Measurements from ENCODE around the gene LDHD.

Gene LDHD

DNA sequence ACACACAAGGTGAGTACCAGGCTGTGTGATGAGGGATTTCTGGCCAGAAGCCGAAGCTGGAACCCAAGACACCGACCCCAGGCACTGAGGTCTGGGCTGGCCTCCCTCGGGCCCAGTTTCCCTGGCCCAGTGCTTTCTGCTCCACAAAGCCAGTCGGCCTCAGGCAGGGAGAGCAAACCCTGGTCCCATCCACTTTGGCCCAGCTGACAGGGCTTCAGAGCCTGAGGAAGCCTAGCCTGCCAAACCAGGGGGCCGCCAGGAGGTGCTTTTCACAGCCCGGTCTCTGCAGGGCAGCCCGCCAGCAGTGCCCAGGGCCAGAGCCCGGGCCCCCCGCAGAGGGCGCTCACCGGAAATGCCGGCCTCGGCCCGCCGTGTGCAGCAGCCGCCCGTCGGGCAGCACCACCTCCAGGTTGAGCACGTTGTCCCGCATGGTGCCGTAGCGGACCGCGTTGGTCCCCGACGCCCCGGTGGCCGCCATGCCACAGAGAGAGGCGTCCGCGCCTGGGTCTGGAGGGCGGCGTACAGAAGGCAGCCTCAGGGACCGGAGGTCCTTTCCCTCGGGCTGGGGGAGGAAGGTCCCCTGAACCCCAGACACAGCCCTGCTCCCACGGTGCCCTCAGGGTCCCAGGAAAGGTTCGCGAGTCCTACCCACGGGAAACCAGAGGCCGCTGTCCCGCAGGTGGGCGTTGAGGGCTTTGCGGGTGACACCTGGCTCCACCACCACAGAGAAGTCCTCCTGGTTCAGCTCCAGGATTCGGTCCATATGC, 2.2 kb downstream of the LDHD start:
- DNase-seq: no peak

DNA sequence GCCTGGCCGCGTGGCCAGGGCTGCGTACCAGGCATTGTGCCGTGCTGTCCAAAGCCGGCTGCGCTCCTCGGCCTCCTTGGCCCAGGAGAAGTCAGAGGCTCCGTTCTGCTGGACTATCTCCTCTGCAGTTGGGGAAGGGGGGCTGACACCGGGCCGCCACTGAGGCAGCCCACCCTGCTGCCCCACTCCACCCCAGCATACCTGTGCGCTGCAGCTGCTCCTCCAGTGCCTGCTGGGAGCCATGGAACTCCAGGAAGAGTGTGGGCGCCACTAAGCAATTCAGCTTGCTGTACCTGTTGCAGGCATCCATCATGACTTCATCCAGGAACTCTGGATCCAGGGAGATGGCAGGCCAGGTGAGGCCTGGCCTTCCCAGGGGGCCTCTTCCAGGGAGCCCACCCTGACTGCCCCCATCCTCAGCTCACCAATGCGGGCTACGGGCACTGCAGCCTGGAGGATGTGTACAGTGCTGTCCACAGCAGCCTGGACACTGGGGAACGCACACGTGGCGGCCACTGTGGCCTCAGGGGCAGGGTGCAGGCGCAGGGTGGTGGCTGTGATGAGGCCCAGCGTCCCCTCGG, 2.9 kb downstream of the LDHD start:
- no peak for DNase-seq

DNA sequence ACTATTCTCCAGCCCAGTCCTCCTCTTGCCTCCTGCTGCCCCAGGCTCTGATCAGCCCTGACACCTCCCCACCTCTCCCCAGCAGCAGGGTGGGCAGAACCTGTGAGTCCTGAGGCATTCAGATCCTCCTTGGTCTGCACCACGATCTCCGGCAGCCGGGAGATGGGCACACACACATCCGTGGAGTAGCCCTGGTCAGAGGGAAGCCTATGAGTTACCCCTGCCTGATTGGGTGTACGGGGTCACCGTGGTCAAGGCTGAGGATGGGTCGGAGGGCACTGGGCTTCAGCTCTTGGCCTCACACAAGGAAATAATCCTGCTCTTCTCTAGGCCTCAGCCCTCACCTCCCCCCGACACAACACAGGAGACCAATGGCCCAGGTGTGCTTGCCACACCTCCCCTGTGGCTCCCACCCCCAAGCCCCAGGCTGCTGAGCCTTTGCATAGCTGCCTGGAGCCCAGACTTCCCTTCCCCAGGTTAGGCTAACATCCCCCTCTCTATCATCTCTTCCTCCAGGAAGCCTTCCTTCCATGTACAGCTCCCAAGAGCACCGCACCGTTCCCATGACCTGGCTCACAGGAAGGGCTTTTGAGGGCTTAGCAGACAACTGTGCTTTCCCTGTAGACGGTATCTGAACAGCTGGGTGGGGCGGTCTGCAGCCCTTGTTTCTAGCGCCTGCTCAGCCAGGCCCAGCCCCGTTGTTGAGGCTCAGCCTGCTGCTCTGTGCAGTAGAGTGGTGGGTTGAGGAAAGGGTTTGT, 3.7 kb downstream of the LDHD start:
- no peak for DNase-seq

DNA sequence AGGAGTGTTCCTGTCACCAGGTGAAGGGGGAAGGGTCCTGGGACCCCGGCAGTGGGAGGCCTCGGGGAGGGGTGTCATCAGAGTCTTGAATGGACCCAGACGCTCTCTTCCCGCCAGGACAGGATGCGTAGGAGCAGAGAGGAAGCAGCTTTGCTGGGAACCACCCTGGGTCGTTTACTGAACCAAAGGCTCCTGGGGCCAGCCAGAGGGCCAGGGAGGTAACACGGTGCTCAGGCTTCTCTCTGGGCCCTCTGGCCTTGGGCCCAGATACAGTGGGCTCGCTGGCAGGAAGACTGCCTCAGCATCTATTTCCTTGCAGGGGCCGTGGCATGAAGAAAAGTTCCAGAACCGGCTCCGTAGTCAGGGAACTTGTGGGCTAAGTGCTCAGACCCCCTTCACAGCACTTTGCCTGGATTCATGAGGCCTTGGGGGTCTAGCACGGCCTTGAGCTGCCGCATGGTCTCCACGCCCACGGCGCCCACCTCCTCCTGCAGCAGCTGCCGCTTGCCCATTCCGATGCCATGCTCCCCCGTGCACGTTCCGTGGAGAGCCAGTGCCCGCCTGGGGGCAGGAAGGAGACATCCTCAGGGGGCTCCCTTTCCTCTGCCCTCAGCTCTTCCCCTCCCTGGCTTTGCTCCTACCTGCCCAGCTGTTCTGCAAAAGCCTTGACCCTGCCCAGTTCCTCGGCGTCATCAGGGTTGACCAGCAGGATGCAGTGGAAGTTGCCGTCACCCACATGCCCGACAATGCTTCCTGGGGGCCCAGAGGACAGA, 4.4 kb downstream of the LDHD start:
- DNase-seq: no peak

DNA sequence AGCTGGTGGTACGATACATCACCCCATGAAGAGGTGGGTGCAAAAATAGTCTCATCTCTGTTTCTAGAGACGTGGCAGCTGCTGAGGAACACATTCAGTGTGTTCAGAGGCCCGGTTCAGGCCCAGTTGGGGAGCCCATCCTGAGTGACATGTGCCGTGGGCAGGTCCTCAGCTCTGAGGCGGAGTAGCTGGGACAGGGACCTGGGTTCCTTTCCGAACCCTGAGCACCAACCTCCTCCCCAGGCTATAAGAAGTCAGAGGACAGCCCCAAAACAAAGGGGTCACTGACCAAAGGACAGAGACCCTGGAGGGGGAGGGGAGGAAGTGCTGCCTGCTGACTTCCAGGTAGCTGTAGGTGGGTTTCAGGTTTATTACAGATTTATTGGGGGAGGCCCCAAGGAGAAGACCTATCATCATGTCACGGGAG, 5.1 kb downstream of the LDHD start:
- no peak for DNase-seq

DNA sequence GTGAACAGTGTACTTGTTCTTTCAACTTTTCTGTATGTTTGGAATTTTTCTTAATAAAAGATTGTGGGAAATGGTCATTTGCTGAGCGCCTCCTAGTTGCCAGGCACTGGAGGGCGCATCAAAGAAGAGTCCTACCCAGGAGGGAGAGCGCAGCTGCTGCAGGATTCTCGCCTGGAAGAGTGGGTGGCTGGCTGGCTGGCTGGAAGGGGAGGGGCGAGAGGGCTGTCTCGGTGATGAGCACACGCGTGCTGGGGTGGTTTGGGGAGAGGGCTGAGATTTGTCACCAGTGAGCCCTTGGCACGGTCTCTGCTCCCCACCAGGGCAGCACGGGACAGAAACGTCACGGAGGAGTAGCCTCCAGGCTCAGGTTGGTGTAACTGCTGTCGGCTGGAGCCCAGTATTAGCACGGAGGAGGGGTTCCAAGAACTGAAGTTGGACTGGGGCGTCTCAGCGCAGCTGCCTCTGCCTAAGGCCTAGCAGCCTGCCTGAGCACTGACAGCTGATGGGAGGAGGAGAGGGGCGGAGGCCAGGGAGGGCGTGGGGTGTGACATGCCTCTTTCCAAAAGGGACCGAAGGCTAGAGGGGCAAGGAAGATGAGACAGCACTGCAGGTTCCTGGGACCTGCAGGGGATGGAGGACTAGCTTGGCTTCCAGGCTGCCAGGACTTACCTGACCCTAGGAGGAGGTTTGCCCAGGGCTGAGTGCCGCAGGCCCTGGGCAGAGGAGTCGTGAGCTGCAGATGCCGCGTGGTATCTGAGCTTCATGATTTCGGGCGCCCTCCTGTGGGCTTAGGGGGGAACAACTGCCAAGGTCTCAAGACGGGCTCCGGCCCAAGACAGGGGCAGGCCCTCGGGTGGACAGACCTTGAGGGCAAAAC, 5.7 kb downstream of the LDHD start:
- peak; percentile 89 for DNase-seq

DNA sequence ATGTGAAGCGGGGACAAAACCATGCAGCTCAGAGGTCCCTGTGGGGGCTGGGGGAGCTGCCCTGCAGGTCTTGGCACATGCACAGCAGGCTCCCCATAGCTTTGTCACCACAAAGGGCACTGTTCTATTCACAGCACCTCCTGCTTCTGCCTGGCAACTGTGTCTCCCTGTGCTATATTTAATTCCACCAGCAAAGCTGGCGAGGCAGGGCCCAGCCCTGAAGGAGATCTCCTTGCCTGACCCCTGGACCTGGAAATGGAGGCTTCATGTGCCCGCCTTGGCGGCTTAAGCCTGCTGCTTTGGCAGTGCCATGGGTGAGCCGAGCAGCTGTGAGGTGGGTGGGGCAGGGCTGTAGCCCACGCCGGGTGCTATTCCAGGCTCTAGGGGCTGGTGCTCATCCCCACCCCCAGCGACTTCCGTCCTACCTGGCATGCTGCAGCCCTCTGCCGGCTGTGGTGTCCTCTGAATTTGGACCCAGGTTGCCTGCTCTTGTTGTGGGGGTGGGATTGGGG, 6.8 kb downstream of the LDHD start:
- DNase-seq: no peak

DNA sequence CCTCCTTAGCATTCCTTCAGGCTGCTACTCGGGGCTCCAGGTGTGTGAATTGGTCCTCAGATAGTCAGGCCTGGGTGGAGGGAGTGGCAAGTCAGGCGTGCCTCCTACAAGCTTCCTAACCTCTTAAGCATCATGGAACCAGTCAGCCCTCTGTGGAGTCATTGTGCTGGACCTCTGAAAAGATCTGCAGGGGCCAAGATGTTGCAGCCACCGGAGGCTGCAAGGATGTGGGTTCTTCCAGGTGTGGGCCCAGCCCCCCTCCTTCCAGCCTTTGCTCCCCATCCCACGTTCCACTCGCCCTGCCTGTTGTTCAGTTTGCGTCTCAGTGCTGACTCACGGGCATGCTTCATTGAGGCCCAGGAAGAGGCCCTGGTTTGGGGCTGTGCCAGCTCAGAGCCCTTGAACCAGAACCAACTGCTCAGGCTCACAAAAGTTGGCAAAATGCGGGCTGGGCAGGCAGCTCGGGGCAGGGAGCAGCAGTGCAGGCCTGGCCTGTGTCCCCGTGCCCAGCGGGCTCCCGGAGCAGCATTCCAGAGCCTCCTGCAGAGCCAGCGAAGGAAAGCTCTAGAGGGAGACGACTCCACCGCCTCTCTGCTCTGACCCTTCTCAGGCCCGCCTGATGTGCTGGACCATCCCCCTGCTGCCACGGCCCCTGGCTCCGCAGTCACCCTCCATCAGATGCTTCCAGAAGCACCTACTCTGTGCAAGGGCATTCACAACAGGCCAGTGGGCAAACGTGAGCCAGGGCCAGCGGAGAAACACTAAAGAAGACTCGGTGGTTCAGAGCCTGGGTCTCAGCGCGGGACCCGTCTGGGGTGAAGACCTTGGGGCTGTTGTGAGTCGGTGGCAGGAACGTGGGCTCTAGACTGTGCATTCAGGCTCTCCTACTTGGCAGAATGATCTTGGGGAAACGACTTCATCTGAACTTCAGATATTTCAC, 7.5 kb downstream of the LDHD start:
- DNase-seq: peak; percentile 94

DNA sequence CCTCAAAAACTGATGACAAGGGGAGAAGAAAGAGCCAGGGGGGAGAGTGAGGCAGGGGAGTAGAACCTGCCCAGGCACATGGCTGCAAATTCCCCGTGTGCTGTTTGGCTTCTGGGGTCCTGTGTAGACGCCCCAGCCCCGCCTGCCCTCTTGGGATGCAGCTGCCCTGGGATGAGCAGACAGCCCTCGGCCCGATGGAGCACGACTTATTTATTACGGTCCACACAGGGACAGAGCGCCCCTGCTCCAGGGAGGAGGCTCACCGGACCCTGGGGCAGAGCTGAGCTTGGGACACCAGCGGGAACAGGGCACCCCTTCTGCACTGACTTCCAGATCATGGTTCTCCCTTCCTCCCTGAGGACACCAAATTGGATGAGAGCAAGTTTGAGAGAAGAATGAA, 9.1 kb downstream of the LDHD start:
- no peak for DNase-seq

DNA sequence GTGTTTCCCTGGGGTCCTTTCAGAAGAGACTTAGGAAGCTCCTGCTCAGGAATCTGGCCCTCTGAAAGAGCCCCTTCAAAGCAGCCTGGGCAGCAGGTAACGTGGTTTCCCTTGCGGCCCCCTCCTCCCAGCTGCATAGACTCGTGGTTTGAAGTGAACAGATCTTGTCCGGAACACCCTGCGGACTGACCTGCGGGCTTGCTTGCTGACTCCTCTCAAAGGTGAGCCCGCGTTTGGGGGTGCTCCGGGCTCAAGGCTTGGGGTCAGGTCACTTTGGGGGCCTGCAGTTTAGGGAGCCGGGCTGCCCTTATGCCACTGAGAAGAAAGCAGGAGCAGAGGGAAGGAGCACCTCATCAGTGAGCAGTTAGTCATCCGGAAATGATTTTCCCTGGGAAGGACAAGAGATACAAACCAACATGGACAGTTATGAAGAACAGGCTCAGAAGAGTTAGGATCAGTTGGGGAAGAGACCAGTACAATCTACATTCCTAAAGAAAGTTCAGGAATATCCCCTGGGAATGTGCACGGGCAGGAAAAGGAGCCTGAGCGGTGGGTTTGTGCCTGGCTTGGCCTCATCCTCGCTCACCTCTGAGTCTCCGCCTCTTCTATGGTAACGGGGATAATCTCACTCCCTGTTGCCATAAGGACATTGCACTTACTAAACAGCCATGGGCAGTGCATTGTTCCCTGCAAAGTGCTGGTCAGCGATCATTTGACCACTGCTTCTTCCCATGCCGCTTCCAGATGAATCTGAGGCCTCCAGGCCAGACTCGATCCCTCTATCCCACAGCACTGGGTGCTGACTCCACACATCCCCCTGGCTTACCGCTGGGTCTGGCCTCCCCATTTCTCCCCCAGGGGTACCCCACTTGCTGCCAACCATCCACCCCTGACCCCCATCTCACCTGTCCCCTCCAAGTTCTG, 10.0 kb downstream of the LDHD start:
- no peak for DNase-seq

DNA sequence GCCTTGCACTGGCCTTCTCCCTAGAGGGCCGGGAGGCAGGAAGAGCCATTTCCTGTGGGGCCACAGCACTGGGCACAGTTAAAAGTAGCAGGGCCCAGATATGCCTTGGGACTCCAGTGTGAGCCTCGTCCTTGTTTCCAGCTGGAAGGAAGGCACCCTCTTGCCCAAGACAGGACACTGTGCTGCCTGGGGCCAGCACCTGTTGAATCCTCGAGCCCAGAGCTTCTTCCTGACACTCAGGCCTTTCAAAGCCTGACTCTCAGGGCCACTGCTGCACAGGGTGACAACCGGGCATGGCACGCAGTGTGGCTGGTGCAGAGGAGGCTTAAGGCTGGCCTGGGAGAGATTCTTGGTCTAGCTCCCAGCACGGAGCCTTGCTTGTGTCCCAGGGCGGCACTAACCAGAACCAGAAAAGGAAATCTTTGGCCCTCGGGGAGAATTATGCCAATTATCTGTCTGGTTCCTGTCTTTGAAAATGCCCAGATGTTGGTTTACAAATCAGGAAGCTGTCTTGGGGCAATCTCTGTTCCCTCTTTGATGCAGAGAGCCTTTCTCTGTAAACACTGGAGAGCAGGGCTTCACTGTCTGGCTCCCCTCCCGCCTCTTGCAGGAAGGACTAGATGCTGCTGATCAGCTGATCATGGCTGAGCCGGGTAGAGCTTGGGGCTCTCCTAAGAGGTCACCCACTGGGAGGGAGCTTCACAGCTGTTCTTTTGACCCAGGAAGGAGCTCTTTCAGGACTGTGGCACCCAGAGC, 11.1 kb downstream of the LDHD start:
- no peak for DNase-seq

DNA sequence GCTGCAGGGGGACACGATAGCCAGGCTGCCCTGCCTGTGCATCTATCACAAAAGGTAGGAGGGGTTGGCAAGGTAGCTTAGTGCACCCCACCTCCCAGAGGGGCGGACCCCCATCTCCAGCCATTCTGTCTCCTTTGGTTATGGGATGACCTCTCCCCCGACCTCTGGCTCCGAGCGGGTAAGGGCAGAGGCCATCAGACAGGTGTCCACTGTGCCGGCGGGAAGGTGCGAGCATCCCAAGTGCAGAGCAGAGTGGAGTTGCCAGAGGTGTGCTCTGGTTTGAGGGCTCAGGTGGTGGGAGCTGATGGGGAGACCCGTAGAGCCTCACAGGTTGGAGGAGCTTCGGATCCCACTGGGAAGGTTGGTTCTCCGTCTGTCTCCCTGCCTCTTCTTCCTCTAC, 11.7 kb downstream of the LDHD start:
- DNase-seq: no peak

DNA sequence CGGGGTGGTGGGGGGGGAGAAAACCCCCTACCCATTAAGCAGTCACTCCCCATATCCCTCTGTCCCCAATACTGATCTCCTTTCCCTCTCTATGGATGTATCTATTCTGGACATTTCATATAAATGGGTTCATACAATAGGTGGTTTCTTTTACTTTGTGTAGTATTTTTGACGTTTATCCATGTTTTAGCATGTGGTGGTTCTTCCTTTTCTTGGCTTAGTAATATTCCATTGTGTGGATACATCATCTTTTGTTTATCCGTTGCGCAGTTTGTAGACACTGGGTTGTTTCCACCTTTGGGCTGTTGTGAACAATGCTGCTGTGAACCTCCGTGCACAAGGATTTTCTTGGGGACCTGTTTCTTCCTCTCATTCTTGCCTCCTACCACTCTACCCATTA, 12.6 kb downstream of the LDHD start:
- DNase-seq: no peak

DNA sequence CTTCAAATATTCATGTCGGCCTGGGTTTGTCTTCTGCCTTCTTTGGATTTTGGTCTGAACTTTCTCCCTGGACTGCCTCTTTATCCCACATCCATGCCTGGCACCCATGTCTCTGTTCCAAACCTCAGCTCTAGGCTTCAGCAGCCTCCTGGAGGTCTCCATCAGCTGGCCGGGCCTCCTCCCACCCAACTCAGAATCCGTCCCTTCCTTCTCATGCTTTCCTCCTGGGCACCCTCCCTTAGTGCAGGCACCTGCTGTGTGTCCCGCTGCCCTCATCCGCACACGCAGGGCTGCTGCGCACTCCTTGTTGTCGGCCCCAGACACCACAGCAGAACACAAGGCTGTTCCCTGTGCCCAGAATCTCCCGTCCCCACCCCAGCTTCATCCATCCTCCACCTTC, 14.0 kb downstream of the LDHD start:
- no peak for DNase-seq

DNA sequence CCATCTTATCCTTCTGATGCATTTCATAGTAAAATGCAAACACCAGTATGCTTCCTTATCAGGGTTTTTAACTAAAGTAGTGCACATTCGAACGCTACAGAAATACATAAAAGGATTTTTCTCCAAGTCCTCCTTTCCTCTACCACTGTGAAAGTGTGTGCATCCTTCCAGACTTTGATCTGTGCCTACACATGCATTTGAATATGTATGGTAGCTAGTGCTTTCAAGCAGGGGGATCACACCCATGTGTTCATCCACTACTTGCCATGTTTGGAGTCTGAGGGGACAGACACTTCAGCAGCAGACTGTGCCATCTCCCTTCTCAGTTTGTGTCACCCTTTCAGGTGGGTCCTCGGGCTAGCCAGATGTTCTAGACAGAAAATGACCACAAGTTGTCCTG, 14.9 kb downstream of the LDHD start:
- DNase-seq: no peak

DNA sequence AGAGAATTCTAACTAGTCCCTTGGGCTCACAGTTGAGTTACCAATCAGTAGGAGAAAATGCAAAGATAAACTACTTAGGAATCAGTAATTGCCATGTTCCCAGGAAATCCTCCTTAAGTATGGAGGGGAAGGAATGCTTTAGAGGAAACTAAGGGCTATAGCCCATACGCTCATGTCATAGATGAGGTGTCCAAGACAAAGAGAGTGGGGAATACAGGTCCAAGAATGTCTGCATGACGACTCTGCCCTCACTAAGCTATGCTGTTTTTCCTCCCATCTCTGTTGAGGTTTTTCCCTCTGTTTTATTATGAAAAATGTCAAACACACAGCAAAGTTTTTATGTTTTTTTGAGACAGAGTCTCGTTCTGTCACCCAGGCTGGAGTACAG, 16.0 kb downstream of the LDHD start:
- no peak for DNase-seq

DNA sequence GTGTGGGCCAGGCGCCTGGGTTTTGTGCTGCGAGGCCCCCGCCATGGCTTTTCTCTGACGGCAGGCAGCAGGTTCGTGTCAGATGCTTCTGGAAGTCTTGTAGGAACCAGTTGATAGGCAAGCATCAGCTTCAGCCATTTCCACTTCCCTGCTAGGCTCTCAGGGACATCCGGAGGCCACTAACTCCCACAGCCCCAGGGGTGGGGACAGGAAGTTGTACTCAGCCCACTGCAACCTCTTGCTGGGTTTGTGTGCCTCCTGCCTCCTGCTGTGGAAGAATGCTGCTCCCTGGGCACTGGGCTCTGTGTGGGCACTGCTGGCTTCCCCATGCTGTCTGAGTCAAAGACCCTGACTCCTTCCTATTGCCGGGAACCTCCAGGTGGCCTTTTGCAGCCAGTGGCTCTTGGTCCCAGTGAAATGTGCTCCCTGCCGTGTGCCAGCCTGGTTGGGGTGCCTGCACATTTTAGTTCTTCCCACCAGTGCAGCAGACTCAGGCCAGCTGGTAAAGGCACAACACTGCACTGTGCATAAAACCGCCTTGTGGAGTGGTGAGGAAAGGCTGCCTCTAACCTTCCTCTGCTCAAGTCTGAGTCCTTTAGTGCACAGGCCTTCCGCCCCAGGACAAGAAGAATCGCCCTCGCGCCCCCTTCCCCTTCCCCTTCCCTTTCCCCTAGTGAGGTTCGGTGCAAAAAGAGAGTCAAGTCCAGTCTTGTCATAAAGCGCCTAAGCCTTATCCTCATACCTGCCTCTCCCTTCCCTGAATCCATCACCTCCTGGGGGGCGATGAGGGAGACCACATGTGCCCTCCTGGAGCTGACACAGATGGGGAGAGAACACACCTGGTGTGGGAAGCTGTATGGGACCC, 16.6 kb downstream of the LDHD start:
- DNase-seq: peak; percentile 36

DNA sequence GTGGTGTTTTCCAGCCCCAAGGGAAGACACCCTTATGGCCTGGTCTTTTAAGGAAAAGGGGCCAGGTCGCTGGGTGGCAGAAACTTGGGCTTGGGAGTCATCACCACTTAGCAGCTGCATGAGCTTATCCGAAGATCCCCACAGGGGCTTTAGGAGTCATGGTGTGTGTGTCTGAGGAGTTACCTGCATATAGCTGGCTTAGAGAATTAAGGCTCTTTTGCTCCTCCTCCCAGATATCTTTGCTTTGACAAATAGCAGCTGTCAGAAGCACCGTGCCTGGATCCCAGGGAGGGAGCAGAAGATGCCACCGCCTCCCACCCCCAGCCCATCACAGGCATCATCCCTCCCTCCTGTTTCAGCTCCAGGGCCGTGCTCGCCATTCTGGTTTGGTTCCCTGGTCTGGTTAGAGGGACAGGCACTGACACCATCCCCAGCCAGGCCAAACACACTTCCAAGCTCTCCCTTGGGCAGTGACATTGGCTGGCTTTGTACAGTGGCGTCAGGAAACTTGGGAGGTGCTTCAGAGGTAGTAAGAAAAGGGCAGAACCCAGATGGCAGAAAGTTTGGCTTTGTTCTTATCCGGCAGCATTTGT, 17.4 kb downstream of the LDHD start:
- no peak for DNase-seq
